ENCODE results near the gene CNTROB. TPM values are rescaled to one million over a fixed set of nuclear protein-coding genes. Genes with fewer than 3 reads are reported as not detected.

The CNTROB gene
- total and polyA plus RNA-seq, 9 donors = 15.8 to 41.0 (median 35.0) TPM

DNA sequence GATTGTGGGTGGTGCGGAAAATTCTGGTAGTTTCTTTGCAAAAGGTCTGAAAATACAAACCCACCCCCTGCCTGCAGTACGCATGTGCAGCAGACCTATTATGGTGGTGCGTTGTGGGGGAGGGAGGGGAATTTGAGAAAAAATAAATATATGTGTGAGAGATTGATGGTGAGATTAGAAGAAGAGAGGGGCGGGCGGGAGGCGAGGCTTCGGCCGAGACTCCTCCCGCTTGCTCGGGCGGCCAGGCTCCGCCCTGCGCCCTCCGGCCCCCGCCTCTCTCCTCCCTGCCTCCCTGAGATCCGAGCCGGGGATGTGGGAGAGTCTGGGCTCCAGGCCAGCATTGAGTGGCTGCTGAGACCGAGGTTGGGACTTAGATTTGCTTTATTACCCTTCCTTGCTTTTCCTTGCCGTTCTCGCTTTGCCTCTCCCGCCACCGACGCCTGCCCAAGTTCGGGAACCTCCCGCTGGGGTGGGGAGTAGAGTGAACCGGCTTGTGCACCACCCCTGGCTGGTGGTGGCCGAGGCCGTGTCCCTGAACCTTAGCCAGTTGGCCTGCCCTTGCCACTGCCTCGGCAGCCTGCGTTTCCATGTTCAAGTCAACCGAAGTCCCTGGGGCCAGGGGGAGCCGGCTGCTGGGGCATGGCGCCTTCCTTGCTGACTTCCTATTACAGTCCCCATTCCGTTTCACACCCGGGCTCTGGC, 44.4 kb upstream of the CNTROB start:
- Histone ChIP-seq H3K27ac (ENCODE audit: low read length) (peak overlapping the region; percentile 95), H3K27me3 (ENCODE audit: control insufficient read depth, insufficient read depth, low read length) (peaks cover 2% of the 10 kb centered on the region), H3K9me3 (replicated peaks; ENCODE audit: control insufficient read depth, low read depth, low read length) (no peaks in the 10 kb centered on the region), H3K36me3 (ENCODE audit: control insufficient read depth, insufficient read depth, low read length) (peaks cover 22% of the 10 kb centered on the region), H3K4me3 (ENCODE audit: low read length) (peak overlapping the region; percentile 76), H3K4me1 (ENCODE audit: control insufficient read depth, insufficient read depth, low read length) (peaks cover 65% of the 10 kb centered on the region)
- WGBS (ENCODE audit: insufficient coverage) = 0% methylated on average over 16 of the region's 35 CpGs
- peak; percentile 99 for DNase-seq

DNA sequence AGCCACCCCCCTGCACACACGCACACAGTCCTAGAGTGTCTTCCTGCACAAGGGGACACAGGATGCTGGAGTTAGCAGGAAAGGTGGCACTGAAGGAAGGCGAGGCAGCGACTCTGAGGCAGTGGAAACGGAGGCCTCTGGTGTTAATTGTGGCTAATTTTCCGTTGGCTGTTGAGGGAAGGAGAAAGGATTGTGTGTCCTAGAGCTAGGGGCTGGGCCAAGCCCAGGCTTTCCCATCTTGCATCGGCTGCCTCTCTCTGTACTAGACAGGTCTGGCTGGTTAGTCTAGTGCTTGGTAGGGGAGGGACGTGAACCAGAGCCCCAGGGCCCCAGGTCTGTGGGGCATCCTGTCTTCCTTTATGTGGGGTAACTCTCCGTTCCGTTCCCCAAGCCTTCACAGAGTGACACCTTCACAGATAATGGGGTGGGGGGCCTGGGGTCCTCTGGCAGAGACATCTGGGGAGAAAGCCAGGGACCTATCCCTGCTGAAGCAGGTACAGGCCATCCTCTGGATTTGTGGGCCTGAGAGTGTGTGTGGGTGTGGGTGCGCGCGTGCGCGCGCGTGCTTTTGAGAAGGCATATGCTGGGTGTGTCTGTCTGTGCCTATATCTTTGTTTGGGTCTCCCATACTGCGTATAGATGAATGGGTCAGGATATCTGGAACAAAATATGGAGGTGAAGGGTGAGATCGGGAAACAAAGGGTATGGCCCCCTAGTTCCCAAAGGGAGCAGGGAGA, 43.7 kb upstream of the CNTROB start, which contains the start of gene CHD3:
TSS of gene CHD3 (plus strand) at position 606 of the 737 bp plus-strand sequence. CDS start 212 bp downstream, outside the sequence.
- peaks cover 2% of the 10 kb centered on the region for H3K27me3 ChIP-seq (ENCODE audit: control insufficient read depth, insufficient read depth, low read length)
- peaks cover 27% of the 10 kb centered on the region for H3K36me3 ChIP-seq (ENCODE audit: control insufficient read depth, insufficient read depth, low read length)
- WGBS (ENCODE audit: insufficient coverage) = 23% methylated on average over 14 of the region's 18 CpGs
- H3K4me1 ChIP-seq (ENCODE audit: control insufficient read depth, insufficient read depth, low read length) = peaks cover 70% of the 10 kb centered on the region
- peak within 1 kb of the TSS; percentile 76 for H3K4me3 ChIP-seq (ENCODE audit: low read length)
- peak within 1 kb of the TSS; percentile 95 for H3K27ac ChIP-seq (ENCODE audit: low read length)
- H3K9me3 ChIP-seq (replicated peaks; ENCODE audit: control insufficient read depth, low read depth, low read length) = no peaks in the 10 kb centered on the region
- no peak for DNase-seq

DNA sequence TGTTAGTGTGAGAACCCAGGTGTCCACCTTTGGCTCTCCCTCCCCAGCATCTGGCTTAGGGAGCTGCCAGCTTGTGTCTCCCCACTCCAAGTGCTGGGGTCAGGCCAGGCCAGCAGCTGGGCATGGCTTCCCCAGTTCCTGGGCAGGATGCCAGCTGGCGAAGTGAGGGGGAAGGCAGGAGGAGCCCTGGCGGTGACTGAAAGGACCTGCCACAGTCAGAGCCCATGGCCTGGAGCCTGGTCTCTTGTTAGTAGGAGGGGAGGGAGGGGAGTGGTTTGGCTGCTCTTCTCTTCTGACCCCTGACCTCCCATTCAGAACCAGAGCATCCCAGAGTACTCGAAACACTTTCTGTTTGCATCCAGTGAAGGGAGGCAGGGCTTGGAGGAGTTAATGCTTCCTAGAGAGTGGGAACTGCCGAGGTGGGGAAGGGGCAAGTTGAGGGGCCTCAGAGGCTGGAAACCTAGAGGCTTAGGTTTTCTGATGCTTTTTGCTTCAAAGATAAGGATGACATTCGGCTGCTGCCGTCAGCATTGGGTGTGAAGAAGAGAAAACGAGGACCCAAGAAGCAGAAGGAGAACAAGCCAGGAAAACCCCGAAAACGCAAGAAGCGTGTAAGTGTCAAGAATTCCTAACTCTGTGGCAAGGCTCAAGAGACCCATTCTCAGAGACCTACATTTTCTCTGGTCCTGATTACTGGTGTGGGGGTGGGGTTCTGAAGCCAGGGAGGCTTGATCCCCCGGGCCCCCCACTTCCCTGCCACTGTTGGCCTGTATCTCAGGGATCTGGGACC, 42.6 kb upstream of the CNTROB start:
- Histone ChIP-seq H3K9me3 (replicated peaks; ENCODE audit: control insufficient read depth, low read depth, low read length) (no peaks in the 10 kb centered on the region), H3K4me1 (ENCODE audit: control insufficient read depth, insufficient read depth, low read length) (peaks cover 77% of the 10 kb centered on the region), H3K27me3 (ENCODE audit: control insufficient read depth, insufficient read depth, low read length) (peaks cover 2% of the 10 kb centered on the region), H3K4me3 (ENCODE audit: low read length) (peak overlapping the region; percentile 22), H3K27ac (ENCODE audit: low read length) (peak overlapping the region; percentile 95), H3K36me3 (ENCODE audit: control insufficient read depth, insufficient read depth, low read length) (peaks cover 37% of the 10 kb centered on the region)
- DNase-seq = peak; percentile 97
- WGBS (ENCODE audit: insufficient coverage) = 13% methylated on average over 7 of the region's 11 CpGs

DNA sequence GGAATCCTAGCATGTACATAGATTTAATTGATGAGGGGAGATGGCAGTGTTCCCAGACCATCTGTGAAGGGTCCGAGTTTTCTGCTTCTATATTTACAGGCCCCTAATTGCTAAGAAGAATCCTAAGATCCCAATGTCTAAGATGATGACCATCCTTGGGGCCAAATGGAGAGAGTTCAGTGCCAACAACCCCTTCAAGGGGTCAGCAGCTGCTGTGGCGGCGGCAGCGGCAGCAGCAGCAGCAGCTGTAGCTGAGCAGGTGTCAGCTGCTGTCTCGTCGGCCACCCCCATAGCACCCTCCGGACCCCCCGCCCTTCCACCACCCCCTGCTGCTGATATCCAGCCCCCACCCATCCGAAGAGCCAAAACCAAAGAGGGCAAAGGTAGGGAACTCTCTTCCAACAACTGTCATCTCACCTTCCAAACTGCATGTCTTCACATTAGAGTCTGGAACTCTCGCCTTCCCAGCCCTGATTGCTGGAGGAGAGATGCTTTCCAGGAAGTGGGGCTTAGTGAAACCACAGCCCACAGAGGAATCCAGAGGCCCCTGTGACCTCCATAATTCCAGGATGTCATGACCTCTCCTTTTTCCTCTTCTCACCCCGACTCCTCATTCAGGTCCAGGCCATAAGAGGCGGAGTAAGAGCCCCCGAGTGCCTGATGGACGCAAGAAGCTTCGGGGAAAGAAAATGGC, 38.7 kb upstream of the CNTROB start:
- H3K9me3 ChIP-seq (replicated peaks; ENCODE audit: control insufficient read depth, low read depth, low read length) = no peaks in the 10 kb centered on the region
- peaks cover 2% of the 10 kb centered on the region for H3K27me3 ChIP-seq (ENCODE audit: control insufficient read depth, insufficient read depth, low read length)
- DNase-seq = peak; percentile 74
- H3K27ac ChIP-seq (ENCODE audit: low read length) = no peak overlapping the region
- H3K4me3 ChIP-seq (ENCODE audit: low read length) = no peak overlapping the region
- peaks cover 49% of the 10 kb centered on the region for H3K4me1 ChIP-seq (ENCODE audit: control insufficient read depth, insufficient read depth, low read length)
- H3K36me3 ChIP-seq (ENCODE audit: control insufficient read depth, insufficient read depth, low read length) = peaks cover 69% of the 10 kb centered on the region
- 56% methylated on average over 3 of the region's 15 CpGs for WGBS (ENCODE audit: insufficient coverage)

DNA sequence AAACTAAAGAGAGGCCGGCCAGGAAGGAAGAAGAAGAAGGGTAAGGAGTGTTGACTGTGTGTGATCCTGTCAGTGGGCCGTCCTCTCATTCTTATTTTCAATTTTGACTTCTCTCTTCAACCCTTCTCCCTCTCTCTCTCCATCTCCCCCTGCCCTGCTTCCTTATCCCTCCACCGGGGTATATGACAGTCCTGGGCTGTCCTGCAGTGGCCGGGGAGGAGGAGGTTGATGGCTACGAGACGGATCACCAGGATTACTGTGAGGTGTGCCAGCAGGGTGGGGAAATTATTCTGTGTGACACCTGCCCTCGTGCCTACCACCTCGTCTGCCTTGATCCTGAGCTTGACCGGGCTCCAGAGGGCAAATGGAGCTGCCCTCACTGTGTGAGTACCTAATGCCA, 37.8 kb upstream of the CNTROB start:
- Histone ChIP-seq H3K36me3 (ENCODE audit: control insufficient read depth, insufficient read depth, low read length) (peaks cover 78% of the 10 kb centered on the region), H3K27ac (ENCODE audit: low read length) (no peak overlapping the region), H3K27me3 (ENCODE audit: control insufficient read depth, insufficient read depth, low read length) (peaks cover 2% of the 10 kb centered on the region), H3K4me3 (ENCODE audit: low read length) (no peak overlapping the region), H3K4me1 (ENCODE audit: control insufficient read depth, insufficient read depth, low read length) (peaks cover 40% of the 10 kb centered on the region), H3K9me3 (replicated peaks; ENCODE audit: control insufficient read depth, low read depth, low read length) (no peaks in the 10 kb centered on the region)
- DNase-seq = no peak
- WGBS (ENCODE audit: insufficient coverage) = no CpG with 5 or more reads among the region's 9 CpGs

DNA sequence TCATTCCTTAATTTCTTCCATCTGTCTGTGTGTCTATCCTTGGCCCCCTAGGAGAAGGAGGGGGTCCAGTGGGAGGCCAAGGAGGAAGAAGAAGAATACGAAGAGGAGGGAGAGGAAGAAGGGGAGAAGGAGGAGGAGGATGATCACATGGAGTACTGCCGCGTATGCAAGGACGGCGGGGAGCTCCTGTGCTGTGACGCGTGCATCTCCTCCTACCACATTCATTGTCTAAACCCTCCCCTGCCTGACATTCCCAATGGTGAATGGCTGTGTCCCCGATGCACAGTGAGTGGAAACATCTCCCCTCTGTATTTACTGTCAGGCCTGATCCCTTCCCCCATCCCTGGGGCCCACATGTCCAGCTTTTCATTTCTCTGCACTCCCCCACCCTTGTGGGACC, 37.1 kb upstream of the CNTROB start:
- WGBS (ENCODE audit: insufficient coverage) = 95% methylated on average over 3 of the region's 8 CpGs
- no peak for DNase-seq
- Histone ChIP-seq H3K4me1 (ENCODE audit: control insufficient read depth, insufficient read depth, low read length) (peaks cover 34% of the 10 kb centered on the region), H3K4me3 (ENCODE audit: low read length) (no peak overlapping the region), H3K27ac (ENCODE audit: low read length) (no peak overlapping the region), H3K36me3 (ENCODE audit: control insufficient read depth, insufficient read depth, low read length) (peaks cover 83% of the 10 kb centered on the region), H3K27me3 (ENCODE audit: control insufficient read depth, insufficient read depth, low read length) (peaks cover 2% of the 10 kb centered on the region), H3K9me3 (replicated peaks; ENCODE audit: control insufficient read depth, low read depth, low read length) (no peaks in the 10 kb centered on the region)

DNA sequence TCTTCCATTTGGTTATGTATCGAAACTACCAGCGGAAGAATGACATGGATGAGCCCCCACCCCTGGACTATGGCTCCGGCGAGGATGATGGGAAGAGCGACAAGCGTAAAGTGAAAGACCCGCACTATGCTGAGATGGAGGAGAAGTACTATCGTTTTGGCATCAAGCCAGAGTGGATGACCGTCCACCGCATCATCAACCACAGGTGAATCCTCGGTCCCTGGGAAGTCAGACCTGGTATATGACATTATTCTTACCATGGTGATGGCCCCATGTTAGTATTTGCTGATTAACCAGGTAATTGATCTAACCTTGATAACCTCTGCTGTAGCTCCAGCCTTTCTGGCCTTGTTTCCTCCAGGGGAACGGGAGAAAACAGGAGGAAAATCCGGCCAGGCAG, 34.9 kb upstream of the CNTROB start:
- WGBS (ENCODE audit: insufficient coverage) = 82% methylated on average over 12 of the region's 13 CpGs

DNA sequence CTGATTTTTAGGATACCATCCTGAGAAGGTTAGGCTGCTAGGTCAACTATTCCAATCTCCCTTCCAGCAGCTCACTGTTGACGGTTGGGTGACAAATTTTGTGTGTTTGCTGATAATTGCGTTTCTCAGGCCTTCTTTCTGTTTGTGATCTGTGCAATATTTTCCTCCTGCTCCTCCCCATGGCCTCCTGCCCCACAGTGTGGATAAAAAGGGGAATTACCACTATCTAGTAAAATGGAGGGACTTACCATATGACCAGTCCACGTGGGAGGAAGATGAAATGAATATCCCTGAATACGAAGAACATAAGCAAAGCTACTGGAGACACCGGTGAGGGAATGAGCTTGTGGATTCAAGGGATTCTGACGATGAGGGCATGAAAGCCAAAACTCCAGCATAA, 34.2 kb upstream of the CNTROB start:
- H3K4me1 ChIP-seq (ENCODE audit: control insufficient read depth, insufficient read depth, low read length) = peaks cover 13% of the 10 kb centered on the region
- peak; percentile 80 for DNase-seq
- peaks cover 86% of the 10 kb centered on the region for H3K36me3 ChIP-seq (ENCODE audit: control insufficient read depth, insufficient read depth, low read length)
- WGBS (ENCODE audit: insufficient coverage) = 44% methylated on average over 4 of the region's 6 CpGs
- H3K27me3 ChIP-seq (ENCODE audit: control insufficient read depth, insufficient read depth, low read length) = no peaks in the 10 kb centered on the region
- H3K9me3 ChIP-seq (replicated peaks; ENCODE audit: control insufficient read depth, low read depth, low read length) = no peaks in the 10 kb centered on the region
- no peak overlapping the region for H3K4me3 ChIP-seq (ENCODE audit: low read length)
- H3K27ac ChIP-seq (ENCODE audit: low read length) = no peak overlapping the region

More for the DNA sequence above, 34.9 kb upstream of the CNTROB start:
- Histone ChIP-seq H3K27me3 (ENCODE audit: control insufficient read depth, insufficient read depth, low read length) (no peaks in the 10 kb centered on the region), H3K27ac (ENCODE audit: low read length) (no peak overlapping the region), H3K4me1 (ENCODE audit: control insufficient read depth, insufficient read depth, low read length) (peaks cover 17% of the 10 kb centered on the region), H3K36me3 (ENCODE audit: control insufficient read depth, insufficient read depth, low read length) (peaks cover 81% of the 10 kb centered on the region), H3K9me3 (replicated peaks; ENCODE audit: control insufficient read depth, low read depth, low read length) (no peaks in the 10 kb centered on the region), H3K4me3 (ENCODE audit: low read length) (no peak overlapping the region)
- DNase-seq = no peak

DNA sequence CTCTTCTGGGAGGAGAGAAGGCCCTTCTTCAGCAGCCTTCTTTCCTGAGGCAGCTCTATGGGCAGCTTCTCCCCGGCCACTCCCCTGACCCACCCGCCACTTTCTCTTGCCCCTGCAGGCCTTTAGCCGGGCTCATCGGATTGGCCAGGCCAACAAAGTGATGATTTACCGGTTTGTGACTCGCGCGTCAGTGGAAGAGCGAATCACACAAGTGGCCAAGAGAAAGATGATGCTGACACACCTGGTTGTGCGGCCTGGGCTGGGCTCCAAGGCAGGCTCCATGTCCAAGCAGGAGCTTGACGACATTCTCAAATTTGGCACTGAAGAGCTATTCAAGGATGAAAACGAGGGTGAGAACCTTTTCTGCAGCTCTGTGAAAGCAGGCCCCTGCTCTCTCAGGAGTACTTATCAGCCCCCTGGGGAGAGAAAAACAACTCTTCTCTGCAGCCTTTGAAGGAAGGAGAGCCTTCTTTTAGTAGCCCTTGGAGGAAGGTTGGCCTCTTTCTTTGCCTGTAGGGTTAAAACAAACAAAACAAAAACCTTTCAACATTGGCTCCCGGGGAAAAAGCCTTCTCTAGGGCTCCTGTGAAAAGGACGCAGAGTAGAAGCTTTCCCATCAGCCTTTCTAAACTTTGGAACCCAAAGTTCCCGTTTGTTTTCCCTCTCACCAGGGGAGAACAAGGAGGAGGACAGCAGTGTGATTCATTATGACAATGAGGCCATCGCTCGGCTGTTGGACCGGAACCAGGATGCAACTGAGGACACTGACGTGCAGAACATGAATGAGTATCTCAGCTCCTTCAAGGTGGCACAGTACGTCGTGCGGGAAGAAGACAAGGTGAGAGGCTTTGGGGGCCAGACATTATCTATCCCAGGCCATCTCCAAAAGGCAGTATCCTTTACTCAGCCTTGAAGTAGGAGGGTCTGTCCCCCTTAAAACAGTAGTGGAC, 28.6 kb upstream of the CNTROB start:
- no peaks in the 10 kb centered on the region for H3K27me3 ChIP-seq (ENCODE audit: control insufficient read depth, insufficient read depth, low read length)
- DNase-seq = no peak
- H3K36me3 ChIP-seq (ENCODE audit: control insufficient read depth, insufficient read depth, low read length) = peaks cover 94% of the 10 kb centered on the region
- 55% methylated on average over 17 of the region's 22 CpGs for WGBS (ENCODE audit: insufficient coverage)
- H3K27ac ChIP-seq (ENCODE audit: low read length) = no peak overlapping the region
- no peaks in the 10 kb centered on the region for H3K9me3 ChIP-seq (replicated peaks; ENCODE audit: control insufficient read depth, low read depth, low read length)
- no peak overlapping the region for H3K4me3 ChIP-seq (ENCODE audit: low read length)
- no peaks in the 10 kb centered on the region for H3K4me1 ChIP-seq (ENCODE audit: control insufficient read depth, insufficient read depth, low read length)

Data from muscle of leg (tissue), 11 donors.